Fibroblast of mammary gland (primary cell): Measurements from ENCODE around the gene FRAS1.
"Not testable (repeated sequence)": the region's sequence is repeated elsewhere in the genome, so short reads cannot be mapped to it uniquely, and the experiment has no call there.

Experiments
- DNase-seq: peaks from one replicate; pipeline ENCODE4 v3.0.0-alpha.2; 2010; ENCODE audit warnings: low read depth
- H3K4me3 ChIP-seq: 2 replicates; pipeline ENCODE4 v1.5.1; 2011; ENCODE audit warnings: low read depth, mild to moderate bottlenecking, low read length, moderate library complexity; ENCODE audit not compliant: control insufficient read depth
- TF ChIP-seq, protein P1 (sequence below): conservative IDR thresholded peaks from 2 replicates; pipeline ENCODE4 v1.5.1; 2011; ENCODE audit warnings: low read depth, low read length, inconsistent platforms; ENCODE audit not compliant: control insufficient read depth, insufficient read depth

FRAS1 gene

DNA sequence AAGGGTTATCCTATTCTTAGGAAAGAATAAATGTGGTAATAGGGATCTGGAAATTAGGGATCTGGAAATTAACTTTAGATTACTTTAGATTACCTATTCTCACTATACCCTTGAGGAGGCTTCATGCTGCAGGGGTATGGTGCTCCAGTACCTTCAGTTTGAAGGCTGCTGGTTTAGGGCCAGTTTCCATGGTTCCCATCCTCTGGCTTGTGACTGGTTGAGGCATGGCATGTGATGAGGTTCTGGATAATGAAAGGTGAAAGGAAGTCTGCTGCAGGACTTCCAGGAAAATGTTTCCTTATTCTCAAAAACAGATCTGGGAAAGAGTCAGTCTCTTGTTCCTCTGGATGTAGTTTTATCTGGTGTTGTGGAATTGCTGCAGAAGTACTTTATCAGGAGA is 25.9 kb downstream of the FRAS1 start:
- no peak overlapping the region for H3K4me3 ChIP-seq
- TF ChIP-seq, protein P1, sequence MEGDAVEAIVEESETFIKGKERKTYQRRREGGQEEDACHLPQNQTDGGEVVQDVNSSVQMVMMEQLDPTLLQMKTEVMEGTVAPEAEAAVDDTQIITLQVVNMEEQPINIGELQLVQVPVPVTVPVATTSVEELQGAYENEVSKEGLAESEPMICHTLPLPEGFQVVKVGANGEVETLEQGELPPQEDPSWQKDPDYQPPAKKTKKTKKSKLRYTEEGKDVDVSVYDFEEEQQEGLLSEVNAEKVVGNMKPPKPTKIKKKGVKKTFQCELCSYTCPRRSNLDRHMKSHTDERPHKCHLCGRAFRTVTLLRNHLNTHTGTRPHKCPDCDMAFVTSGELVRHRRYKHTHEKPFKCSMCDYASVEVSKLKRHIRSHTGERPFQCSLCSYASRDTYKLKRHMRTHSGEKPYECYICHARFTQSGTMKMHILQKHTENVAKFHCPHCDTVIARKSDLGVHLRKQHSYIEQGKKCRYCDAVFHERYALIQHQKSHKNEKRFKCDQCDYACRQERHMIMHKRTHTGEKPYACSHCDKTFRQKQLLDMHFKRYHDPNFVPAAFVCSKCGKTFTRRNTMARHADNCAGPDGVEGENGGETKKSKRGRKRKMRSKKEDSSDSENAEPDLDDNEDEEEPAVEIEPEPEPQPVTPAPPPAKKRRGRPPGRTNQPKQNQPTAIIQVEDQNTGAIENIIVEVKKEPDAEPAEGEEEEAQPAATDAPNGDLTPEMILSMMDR: no peak

DNA sequence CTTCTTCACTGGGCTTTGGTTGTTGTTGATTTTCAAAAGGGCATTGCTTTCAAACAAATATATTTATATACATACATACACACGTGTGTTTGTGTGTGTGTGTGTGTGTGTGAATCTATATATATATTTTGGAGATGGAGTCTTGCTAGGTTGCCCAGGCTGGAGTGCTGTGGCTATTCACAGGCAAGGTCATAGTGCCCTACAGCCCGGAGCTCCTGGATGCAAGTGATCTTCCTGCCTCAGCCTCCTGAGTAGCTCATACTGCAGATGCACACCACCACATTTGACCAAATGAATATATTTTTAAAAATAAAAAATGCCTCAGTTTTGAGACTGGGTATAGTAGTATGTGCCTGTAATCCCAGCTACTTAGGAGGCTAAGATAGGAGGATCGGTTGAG is 34.4 kb downstream of the FRAS1 start:
- TF ChIP-seq, protein P1: no peak
- H3K4me3 ChIP-seq: no peak overlapping the region
- DNase-seq: no peak

More for the DNA sequence above, 25.9 kb downstream of the FRAS1 start:
- no peak for DNase-seq

DNA sequence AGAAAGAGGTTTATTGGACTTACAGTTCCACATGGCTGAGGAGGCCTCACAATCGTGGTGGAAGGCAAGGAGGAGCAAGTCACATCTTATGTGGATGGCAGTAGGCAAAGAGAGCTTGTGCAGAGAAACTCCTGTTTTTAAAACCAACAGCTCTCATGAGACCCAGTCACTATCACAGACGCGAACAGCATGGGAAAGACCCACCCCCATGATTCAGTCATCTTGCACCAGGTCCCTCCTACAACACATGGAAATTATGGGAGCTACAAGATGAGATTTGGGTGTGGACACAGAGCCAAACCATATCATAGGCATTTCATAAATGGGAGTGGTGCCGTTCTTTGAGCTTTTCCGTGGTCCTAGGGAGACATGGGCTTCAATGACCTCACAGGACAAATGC is 35.2 kb downstream of the FRAS1 start:
- not testable (repeated sequence) for DNase-seq, H3K4me3 ChIP-seq

DNA sequence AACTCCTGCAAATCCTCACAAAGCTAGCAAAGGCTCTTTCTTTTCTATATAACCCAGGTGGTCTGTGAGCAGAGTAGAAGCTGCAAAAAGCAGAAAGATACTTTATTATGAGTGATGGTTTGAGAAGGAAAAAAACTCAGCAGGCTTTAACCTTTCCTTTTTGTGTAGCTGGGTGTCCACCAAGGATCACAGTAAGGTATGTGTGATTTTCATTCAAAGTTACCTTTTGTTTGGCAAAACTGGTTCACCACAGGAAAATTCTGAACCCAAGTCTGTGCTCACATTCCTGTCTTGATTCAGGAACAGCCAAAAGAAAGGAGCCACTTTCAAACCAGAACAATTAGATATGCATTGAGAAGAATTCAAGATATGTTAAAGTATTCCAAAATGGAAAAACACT is 35.7 kb downstream of the FRAS1 start:
- no peak overlapping the region for H3K4me3 ChIP-seq
- TF ChIP-seq, protein P1: no peak
- no peak for DNase-seq

DNA sequence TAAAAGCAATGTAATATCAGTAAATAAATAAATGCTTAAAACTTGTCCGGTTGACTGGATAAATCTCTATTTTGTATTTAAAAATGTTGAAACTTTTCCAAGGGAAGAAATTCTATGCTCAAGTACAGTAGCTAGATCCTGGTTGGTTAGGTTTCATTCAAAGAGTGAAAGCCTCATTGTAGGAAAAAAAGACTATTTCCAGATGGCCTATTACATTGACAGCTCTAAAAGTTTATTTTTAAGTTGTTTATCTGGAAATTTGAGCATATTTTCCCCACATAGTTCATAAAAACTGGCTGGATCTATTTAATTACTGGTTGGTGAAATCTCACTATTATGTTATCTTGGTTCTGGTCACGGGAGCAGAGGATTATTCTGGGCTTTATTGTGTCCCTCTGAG is 38.0 kb downstream of the FRAS1 start:
- TF ChIP-seq, protein P1: no peak

DNA sequence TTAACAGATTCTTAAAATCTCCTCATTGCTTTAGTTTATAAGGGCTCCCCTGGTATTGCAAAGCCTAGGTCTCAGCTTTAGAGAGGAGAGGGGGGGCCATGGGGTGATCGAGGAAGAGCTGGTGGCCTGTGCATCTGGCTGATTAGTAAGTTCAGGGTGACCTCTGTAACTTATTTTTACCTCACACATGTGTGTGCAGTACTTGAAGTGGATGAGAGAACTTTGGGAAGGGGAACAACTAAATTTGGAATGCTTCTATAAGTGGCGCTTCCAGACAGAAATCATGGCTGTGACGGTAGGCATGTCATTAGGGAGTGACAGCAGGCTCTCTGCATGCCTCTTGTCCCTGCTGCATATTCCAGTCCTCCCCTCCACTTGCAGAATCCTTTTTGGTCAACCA is 41.9 kb downstream of the FRAS1 start:
- no peak overlapping the region for H3K4me3 ChIP-seq
- TF ChIP-seq, protein P1: no peak
- DNase-seq: no peak

More for the DNA sequence above, 38.0 kb downstream of the FRAS1 start:
- no peak overlapping the region for H3K4me3 ChIP-seq
- DNase-seq: no peak

DNA sequence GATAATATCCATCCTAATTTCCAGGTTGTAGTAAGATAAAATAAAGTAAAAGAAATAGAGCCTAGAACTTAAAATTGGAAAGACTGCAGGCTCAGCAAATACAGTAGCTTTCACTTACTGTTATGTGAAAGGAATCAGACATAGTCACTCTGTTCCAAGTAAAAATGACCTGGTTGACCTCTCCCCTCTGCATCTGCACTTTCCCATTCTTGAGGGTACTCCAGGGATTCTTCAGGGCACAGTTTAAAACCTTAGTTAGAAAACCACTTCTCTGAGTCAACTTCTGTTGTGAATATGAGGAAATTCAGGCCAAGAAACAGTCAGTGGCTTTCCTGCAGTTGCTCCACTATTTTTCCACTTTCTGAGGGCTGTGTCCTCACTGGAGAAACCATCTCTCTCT is 42.9 kb downstream of the FRAS1 start:
- TF ChIP-seq, protein P1: no peak
- peak; percentile 74 for DNase-seq
- H3K4me3 ChIP-seq: no peak overlapping the region
